IMR-90 (cell line): ENCODE results near the gene MAPK8IP3. TPM values are rescaled to one million over a fixed set of nuclear protein-coding genes. Genes with fewer than 3 reads are reported as not detected.

Experiments
- ATAC-seq: fragments of 200-7000 bp; cut with Tn5 transposase; 2 replicates; pipeline ENCODE4 v1.9.1; 2020; ENCODE audit warnings: low read depth, mild to moderate bottlenecking, moderate library complexity
- BruUV-seq: library from RNA; stranded (reverse); fragments of 400-500 nt; replicated peaks from 2 replicates; lab custom pipeline; 2021; lab: Mats Ljungman, UMichigan
- CTCF ChIA-PET: fragments of 300-600 bp; formaldehyde crosslinking; extraction: SDS; loops from one replicate; lab custom pipeline; 2021; ENCODE audit warnings: antibody characterized with exemption; lab: Yijun Ruan, JAX
- POLR2A ChIA-PET: fragments of 300-600 bp; sonication (Branson Sonifier 250); formaldehyde crosslinking; loops from one replicate; lab custom pipeline; 2022; ENCODE audit warnings: antibody characterized with exemption; ENCODE audit not compliant: unreplicated experiment; lab: Charles Lee
- DNase-seq: peaks from one replicate; pipeline ENCODE4 v3.0.0; 2013
- H2AFZ ChIP-seq: replicated peaks from 2 replicates; pipeline ENCODE3; 2013; ENCODE audit warnings: low read length, mild to moderate bottlenecking; ENCODE audit not compliant: poor library complexity
- H2AK5ac ChIP-seq: 2 replicates; pipeline ENCODE4 v1.6.1; 2013; ENCODE audit warnings: low read depth, low read length, inconsistent platforms
- H2AK9ac ChIP-seq: replicated peaks from 2 replicates; pipeline ENCODE3; 2013; ENCODE audit warnings: mild to moderate bottlenecking, low read depth, low read length, moderate library complexity; ENCODE audit not compliant: poor library complexity
- H2BK120ac ChIP-seq: 2 replicates; pipeline ENCODE4 v1.6.1; 2013; ENCODE audit warnings: low read depth, low read length, inconsistent platforms
- H2BK15ac ChIP-seq: 3 replicates; pipeline ENCODE4 v1.6.1; 2013; ENCODE audit warnings: low read depth, low read length, inconsistent platforms
- H2BK20ac ChIP-seq: 2 replicates; pipeline ENCODE4 v1.6.1; 2013; ENCODE audit warnings: low read depth, mild to moderate bottlenecking, inconsistent platforms, low read length, moderate library complexity
- H2BK5ac ChIP-seq: 2 replicates; pipeline ENCODE4 v1.6.1; 2013; ENCODE audit warnings: mild to moderate bottlenecking, low read depth, low read length, inconsistent platforms; ENCODE audit not compliant: poor library complexity, severe bottlenecking
- H3K14ac ChIP-seq: replicated peaks from 2 replicates; pipeline ENCODE4 v1.6.1; 2013; ENCODE audit warnings: low read depth, low read length, inconsistent platforms
- H3K18ac ChIP-seq: 2 replicates; pipeline ENCODE4 v1.6.1; 2013; ENCODE audit warnings: low read depth, low read length, control low read depth
- H3K23ac ChIP-seq: 2 replicates; pipeline ENCODE4 v1.6.1; 2013; ENCODE audit warnings: low read depth, low read length, inconsistent platforms
- H3K27ac ChIP-seq: 2 replicates; pipeline ENCODE4 v1.5.1; 2013; ENCODE audit warnings: mild to moderate bottlenecking, control low read depth, low read length; ENCODE audit not compliant: insufficient read depth
- H3K27me3 ChIP-seq: 2 replicates; pipeline ENCODE4 v1.6.1; 2013; ENCODE audit warnings: low read length; ENCODE audit not compliant: control insufficient read depth, insufficient read depth
- H3K36me3 ChIP-seq: 2 replicates; pipeline ENCODE4 v1.6.1; 2013; ENCODE audit warnings: low read length, mixed read lengths; ENCODE audit not compliant: control insufficient read depth, insufficient read depth
- H3K4ac ChIP-seq: 2 replicates; pipeline ENCODE4 v1.6.1; 2013; ENCODE audit warnings: low read depth, low read length, inconsistent platforms
- H3K4me1 ChIP-seq: 2 replicates; pipeline ENCODE4 v1.6.1; 2013; ENCODE audit warnings: low read length, mixed read lengths; ENCODE audit not compliant: control insufficient read depth, insufficient read depth
- H3K4me2 ChIP-seq: 2 replicates; pipeline ENCODE4 v1.6.1; 2013; ENCODE audit warnings: low read depth, mild to moderate bottlenecking, control low read depth, low read length, moderate library complexity
- H3K4me3 ChIP-seq: 2 replicates; pipeline ENCODE4 v1.5.1; 2013; ENCODE audit warnings: low read depth, mild to moderate bottlenecking, control low read depth, low read length, moderate library complexity; ENCODE audit not compliant: insufficient read depth
- H3K56ac ChIP-seq: 2 replicates; pipeline ENCODE4 v1.6.1; 2013; ENCODE audit warnings: low read length, inconsistent platforms; ENCODE audit not compliant: insufficient read depth; ENCODE audit errors: extremely low read depth
- H3K79me1 ChIP-seq, 2 experiments: 2 replicates each; pipeline ENCODE4 v1.6.1; 2013; ENCODE audit warnings: low read length in 2 of 2, inconsistent platforms in 1 of 2, low read depth in 1 of 2
- H3K9ac ChIP-seq: 2 replicates; pipeline ENCODE4 v1.6.1; 2013; ENCODE audit warnings: low read depth, low read length, control low read depth
- H3K9me1 ChIP-seq: 2 replicates; pipeline ENCODE4 v1.6.1; 2013; ENCODE audit warnings: low read length, inconsistent platforms; ENCODE audit not compliant: insufficient read depth
- H3K9me3 ChIP-seq: 2 replicates; pipeline ENCODE4 v1.6.1; 2013; ENCODE audit warnings: low read length; ENCODE audit not compliant: control insufficient read depth, insufficient read depth
- H4K20me1 ChIP-seq: 2 replicates; pipeline ENCODE4 v1.6.1; 2013; ENCODE audit warnings: low read length, inconsistent platforms; ENCODE audit not compliant: insufficient read depth
- H4K5ac ChIP-seq: 2 replicates; pipeline ENCODE4 v1.6.1; 2013; ENCODE audit warnings: mild to moderate bottlenecking, low read depth, low read length, control low read depth
- H4K8ac ChIP-seq, 2 experiments: 2 replicates each; pipeline ENCODE4 v1.6.1; 2013; ENCODE audit warnings: low read depth in 2 of 2, low read length in 2 of 2, control low read depth in 1 of 2, inconsistent platforms in 1 of 2
- H4K91ac ChIP-seq: 2 replicates; pipeline ENCODE4 v1.6.1; 2013; ENCODE audit warnings: low read depth, low read length, inconsistent platforms; ENCODE audit not compliant: insufficient read depth
- NFE2L2 ChIP-seq: fragments of 150-350 bp; IDR thresholded peaks from 2 replicates; pipeline ENCODE4 v1.6.1; 2016; ENCODE audit warnings: low read depth, mild to moderate bottlenecking, low read length
- WGBS, 2 experiments: methylation state at CpG; one replicate each; pipeline versions ENCODE4 v1.1.5 to v1.1.7; 2013; ENCODE audit warnings: missing lambda C conversion rate in 2 of 2; ENCODE audit not compliant: insufficient read length in 1 of 2; ENCODE audit errors: extremely low coverage in 2 of 2; 5-methylcytosine and 5-hydroxymethylcytosine counted together
- dilution Hi-C: fragments of 300-500 bp; cut with HindIII; formaldehyde crosslinking; loops from one replicate; pipeline ENCODE4 v1.14.3; 2018; ENCODE audit warnings: low sequenced_read_pairs; ENCODE audit not compliant: unreplicated experiment
- in situ Hi-C: fragments of 300-500 bp; cut with MboI; formaldehyde crosslinking; loops from 3 replicates; pipeline ENCODE4 v1.14.3; 2019; ENCODE audit warnings: low sequenced_read_pairs, inconsistent platforms, mixed read lengths
- intact Hi-C: fragments of 100-400 bp; cut with micrococcal nuclease; formaldehyde crosslinking; loops from 2 replicates; pipeline ENCODE4 v1.10.0; 2022
- polyA plus RNA-seq, 3 experiments: library from polyadenylated mRNA; depleted of rRNA; stranded (reverse); fragments of >200 nt; gene quantifications; 2 replicates each; pipeline ENCODE4 v1.2.3, GENCODE V29; 2012; ENCODE audit warnings: low replicate concordance in 1 of 3
- total RNA-seq: library from RNA; depleted of rRNA; stranded (reverse); fragments of >200 nt; gene quantifications from 2 replicates; pipeline ENCODE4 v1.2.3, GENCODE V29; 2012

MAPK8IP3 gene
- total and polyA plus RNA-seq, 2 of the 4 experiments (the other 2 are of a cell fraction) = 17.0 to 69.1 TPM

DNA sequence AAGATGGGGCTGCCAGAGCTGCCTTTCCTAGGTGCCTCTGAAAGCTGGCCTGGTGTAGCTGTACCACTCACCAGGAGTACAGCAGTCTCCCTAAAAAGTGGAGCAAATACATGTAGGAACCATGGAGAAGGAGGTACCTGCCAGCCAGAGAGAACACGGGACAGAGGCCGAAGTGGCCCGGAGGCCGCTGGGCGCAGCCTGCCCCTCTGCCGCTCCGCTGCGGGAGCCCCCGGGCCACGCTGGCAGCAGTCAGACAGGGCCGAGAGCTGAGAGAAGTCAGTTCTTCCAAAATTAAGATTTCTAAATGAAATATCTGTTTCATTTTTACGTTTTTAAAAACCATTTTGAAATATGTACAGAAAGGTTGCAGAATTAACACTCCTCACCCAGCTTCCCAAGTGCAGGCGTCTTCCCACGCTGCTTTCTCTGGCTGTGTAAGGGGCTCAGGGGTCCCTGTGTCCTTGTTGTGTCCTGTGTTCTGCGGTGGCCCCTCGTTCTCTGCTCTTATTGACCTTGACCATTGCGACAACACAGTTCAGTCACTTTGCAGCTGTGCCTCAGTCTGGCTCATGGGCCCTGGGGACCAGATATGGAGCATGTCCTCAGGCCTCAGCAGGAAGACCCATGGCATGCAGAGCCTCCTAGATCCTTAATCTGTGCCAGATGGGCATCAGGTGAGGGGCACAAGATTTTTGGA is 5.0 kb downstream of the MAPK8IP3 start:
- Histone ChIP-seq H3K4ac (no peak overlapping the region), H3K9ac (no peak overlapping the region), H2BK20ac (no peak overlapping the region), H3K56ac (no peak overlapping the region), H3K14ac (no peak overlapping the region), H2BK15ac (no peak overlapping the region), H3K79me1 (peaks cover 24 to 86% of the 10 kb centered on the region in 2 experiments), H3K27me3 (no peaks in the 10 kb centered on the region), H3K9me1 (peaks cover 37% of the 10 kb centered on the region), H2BK5ac (no peak overlapping the region), H3K18ac (no peak overlapping the region), H4K91ac (no peak overlapping the region), H4K5ac (no peak overlapping the region), H4K20me1 (peaks cover 89% of the 10 kb centered on the region), H3K4me1 (peaks cover 18% of the 10 kb centered on the region), H3K23ac (no peak overlapping the region), H2AK5ac (no peak overlapping the region), H3K27ac (no peak overlapping the region), H3K36me3 (no peaks in the 10 kb centered on the region), H3K4me3 (no peak overlapping the region), H2AFZ (no peak overlapping the region), H2BK120ac (no peak overlapping the region), H2AK9ac (no peak overlapping the region), H4K8ac (no peak overlapping the region), H3K9me3 (no peaks in the 10 kb centered on the region), H3K4me2 (no peak overlapping the region)
- WGBS, 2 experiments = 93% methylated on average over 3 of the region's 17 CpGs; no CpG with 5 or more reads in 1 of the 2 experiments
- in situ Hi-C loops (loop anchor here (5.0 kb wide), 1 partner anchor 51 kb away; no protein-coding TSS in a partner anchor), dilution Hi-C loops (no loop called here), intact Hi-C loops (no loop called here)
- TF ChIP-seq NFE2L2 = no peak
- DNase-seq = no peak
- no TSS peak for BruUV-seq
- no peak for ATAC-seq
- ChIA-PET CTCF (interaction anchor here (0.6 to 1.2 kb wide), 2 partner anchors 13 to 116 kb away, joined by 3 read pairs; partner anchors contain the start of gene FAHD1), POLR2A (interaction anchor here (0.6 kb wide), 1 partner anchor 384 kb away, joined by 3 read pairs; no protein-coding TSS in a partner anchor)
